Heart left ventricle (tissue), 13 donors: ENCODE results near the gene HEMK1.

Experiments
- POLR2A ChIP-seq, 2 donors: fragments of 450-650 bp; IDR thresholded peaks; one replicate each; pipeline ENCODE4 v1.6.1; 2017; ENCODE audit warnings: antibody characterized with exemption in 2 of 2, mild to moderate bottlenecking in 2 of 2, moderate library complexity in 2 of 2
- TF ChIP-seq, protein P1 (sequence below), 12 donors: fragments of 200-600 bp; sonication (generic) in 4 of 12; IDR thresholded peaks; one replicate each; pipeline versions ENCODE4 v1.5.0 to v1.8.0; 2018 to 2022; ENCODE audit warnings: antibody characterized with exemption in 12 of 12, mild to moderate bottlenecking in 5 of 12
- donor health status: ischemic (EF 13 %, LVEDD 7.1; RV severe dilation, severe dysfunction).
- donor health status: DM: no; HTN: yes; CAD: no.
- donor health status: DM: no; HTN: no; CAD: no.
- donor health status: ischemic (EF 25% LVEDD 6.9; RV normal size, moderate dysfunction).
- donor health status: ischemic (EF 25% LVEDD 5.7; RV mildly dilated, moderate dysfunction).
- donor health status: ischemic (EF 35%, LVEDD 5.7; RV mildly dilated, moderate dysfunction).
- donor health status: nonischemic (EF 11% LVEDD 7.7; RV severe dilation, severe dysfunction).
- donor health status: DM: yes; HTN: yes; CAD: no.
- donor health status: PGD.
- donor health status: ischemic (EF 29% LVEDD 5.4; RV normal size, mild dysfunction).
- donor health status: nonischemic (EF 23%, LVEDD 6.1; RV moderate dilation, normal function).

DNA sequence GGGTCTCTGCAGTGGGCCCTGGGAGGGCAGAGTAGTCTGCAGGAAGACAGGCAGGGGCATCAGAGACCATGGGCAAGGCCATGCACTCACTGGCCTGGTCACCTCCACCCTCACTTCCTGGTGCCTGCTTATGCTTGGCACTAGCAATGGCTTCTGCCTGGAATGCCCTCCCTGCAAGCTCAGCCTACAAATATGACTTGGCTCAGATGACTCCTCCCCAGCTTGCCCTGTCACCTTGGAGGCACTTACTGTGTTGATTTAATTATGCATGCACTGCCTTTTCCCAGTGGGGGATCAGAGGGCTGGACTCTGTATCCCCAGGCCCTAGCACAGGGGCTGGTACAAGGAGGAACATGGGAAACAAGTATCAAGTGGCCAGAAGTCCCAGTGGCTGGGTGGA lies 9.6 kb upstream of the HEMK1 start:
- TF ChIP-seq, protein P1, sequence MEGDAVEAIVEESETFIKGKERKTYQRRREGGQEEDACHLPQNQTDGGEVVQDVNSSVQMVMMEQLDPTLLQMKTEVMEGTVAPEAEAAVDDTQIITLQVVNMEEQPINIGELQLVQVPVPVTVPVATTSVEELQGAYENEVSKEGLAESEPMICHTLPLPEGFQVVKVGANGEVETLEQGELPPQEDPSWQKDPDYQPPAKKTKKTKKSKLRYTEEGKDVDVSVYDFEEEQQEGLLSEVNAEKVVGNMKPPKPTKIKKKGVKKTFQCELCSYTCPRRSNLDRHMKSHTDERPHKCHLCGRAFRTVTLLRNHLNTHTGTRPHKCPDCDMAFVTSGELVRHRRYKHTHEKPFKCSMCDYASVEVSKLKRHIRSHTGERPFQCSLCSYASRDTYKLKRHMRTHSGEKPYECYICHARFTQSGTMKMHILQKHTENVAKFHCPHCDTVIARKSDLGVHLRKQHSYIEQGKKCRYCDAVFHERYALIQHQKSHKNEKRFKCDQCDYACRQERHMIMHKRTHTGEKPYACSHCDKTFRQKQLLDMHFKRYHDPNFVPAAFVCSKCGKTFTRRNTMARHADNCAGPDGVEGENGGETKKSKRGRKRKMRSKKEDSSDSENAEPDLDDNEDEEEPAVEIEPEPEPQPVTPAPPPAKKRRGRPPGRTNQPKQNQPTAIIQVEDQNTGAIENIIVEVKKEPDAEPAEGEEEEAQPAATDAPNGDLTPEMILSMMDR (IDR thresholded peaks at IDR 0.05) = no peak
- TF ChIP-seq POLR2A (IDR thresholded peaks at IDR 0.05) = no peak
